CD4-positive, alpha-beta T cell treated with Interleukin-15 for 1 hour (primary cell): ENCODE results near the gene SFT2D1.
A peak's percentile ranks its signal among the peaks of the same experiment; 100 is the strongest.

Experiments
- DNase-seq: peaks from one replicate; pipeline ENCODE4 v3.0.0-alpha.2; 2020

Gene SFT2D1

DNA sequence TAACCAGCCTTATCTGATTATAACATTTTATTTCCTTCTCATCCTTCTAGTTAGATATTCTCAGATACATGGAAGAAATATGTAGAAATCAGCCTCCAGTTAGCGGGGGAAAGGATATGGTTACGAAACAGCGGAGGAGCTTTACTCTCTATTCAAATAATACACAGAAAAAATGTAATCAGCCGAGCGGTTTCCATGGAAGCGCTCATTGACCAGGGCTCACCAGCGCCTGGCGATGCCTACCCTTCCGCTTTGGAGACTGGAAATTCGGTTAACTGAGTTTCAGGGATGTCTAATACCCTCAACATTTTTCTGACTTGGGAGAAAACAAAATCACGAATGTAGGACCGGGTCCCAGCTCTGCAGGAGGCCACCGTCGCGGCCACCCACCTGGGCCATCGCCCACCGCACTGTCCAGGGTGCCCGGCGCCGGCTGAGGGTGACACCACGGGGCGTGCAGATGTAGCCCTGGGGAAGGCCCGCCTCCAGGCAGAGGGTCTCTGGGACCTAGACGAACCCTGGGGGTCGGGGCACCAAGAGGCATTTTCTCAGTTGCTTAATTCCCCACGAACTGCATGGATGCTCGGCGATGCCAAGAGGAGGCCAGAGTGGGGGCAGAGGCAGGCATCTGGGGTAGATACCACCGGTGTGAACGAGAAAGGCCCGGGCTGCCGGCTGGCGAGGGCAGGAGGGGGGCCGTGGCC is 35.8 kb downstream of the SFT2D1 start:
- no peak for DNase-seq

DNA sequence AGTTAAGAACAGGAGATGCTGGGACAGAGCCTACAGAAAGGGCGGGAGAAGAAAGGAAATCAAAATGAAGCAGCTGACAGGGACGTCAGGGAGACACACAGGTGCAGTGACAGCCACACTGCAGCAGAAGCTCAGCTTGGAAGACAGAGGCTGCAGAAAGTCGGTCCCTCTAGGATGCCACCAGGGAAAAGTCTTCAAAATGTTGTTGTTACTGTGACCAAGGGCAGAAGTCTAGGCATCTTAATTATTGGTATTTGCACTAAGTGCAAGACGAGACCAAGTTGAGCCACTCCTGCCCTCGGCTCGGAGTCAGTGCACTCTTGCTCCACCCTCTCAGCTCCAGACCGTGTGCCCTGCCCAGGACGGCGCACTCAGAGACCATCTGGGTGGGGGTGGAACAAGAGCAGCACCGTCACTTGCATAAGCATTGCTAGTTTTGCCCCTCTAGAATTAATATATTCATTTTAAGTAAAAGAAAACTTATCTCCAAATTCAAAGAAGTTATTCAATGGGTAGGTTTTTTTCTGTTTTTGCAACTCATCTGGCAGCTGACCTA is 36.7 kb downstream of the SFT2D1 start:
- no peak for DNase-seq

DNA sequence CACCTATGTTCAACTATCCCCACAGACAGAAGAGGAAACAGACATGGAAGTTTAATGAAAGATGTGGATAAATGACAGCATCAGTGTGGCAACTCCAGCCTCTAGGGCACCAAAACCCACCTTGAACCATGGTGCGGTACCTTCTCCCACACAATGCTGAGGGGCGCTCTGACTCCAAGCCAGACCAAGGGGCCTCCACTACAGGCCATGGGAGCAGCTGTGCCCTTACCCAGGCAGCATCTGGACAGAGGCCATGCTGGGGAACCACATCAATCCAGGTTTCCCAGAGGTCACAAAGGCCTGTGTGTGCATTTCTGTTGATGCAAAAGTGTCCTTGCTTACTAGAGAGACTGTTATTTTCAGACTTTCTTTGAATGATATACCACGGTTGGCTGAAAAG is 38.2 kb downstream of the SFT2D1 start:
- DNase-seq: no peak

DNA sequence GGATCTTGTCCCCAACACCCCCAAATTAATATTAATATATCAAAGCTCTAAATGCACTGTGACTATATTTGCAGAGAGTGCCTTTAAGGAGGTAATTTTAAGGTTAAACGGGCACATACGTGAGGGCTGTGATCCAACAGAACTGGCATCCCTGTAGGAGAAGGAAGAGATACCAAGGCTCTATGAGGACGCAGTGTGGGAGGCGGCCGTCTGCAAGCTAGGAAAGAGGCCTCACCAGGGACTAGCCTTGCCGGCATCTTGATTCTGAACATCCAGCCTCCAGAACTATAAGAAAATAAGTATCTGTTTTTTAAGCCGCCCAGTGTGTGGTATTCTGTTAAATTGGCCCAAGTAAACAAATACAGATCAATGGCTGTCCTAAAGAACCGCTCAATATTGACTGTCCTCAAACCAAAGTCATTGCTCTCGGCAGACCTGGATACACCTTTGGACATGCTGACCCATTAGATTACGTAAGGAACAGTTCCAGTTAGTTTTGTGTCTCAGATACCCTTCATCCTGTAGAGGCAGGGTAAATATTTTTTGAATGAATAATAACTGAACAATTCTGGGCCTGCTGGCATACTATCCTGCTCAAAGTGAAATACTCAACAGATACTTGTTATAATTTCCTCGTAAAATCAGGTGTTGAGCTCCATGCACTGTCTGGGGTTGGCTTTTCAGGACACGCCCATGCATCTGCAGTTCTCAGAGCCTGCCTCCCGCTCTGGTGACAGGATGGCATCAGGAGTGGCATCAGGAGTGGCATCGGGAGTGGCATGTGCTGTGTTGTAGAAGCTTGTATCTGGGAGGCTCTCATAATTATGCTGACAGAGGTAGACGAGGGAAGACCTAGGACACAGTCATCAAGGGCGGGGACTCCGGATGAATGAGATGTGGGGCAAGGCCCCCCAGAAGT is 40.5 kb downstream of the SFT2D1 start:
- no peak for DNase-seq

DNA sequence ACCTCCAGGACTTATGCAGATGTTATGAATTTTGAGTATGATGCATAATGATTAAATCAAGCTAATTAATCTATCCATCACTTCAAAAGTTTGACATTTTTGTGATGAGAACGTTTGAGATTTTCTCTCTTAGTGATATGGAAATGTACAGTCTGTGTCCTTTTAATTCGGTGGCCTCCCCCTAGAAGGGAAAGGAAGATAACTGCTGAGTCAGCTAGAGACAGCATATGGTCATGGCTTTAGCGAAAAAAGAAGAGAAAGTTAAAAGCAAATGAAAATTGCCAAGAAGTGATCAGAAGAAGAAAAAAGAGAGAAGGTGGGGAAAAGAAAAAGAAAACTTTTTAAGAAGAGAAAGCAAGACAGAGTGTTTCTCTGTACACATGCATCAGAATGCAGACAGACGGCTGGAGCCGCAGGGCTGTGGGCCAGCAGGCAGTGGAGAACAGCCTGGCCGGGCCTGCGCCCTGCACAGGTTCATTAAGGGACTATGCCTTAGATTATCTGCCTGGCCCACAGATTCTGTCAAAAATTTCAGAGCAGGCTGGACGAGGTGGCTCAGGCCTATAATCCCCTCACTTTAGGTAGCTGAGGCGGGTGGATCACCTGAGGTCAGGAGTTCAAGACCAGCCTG is 41.9 kb downstream of the SFT2D1 start:
- no peak for DNase-seq

- DNase-seq: no peak
These were observed 44.7 kb downstream of the SFT2D1 start for GRCh38 chr6:166297606-166298005.

- DNase-seq: no peak
These were observed 46.1 kb downstream of the SFT2D1 start for GRCh38 chr6:166296035-166296883.

DNA sequence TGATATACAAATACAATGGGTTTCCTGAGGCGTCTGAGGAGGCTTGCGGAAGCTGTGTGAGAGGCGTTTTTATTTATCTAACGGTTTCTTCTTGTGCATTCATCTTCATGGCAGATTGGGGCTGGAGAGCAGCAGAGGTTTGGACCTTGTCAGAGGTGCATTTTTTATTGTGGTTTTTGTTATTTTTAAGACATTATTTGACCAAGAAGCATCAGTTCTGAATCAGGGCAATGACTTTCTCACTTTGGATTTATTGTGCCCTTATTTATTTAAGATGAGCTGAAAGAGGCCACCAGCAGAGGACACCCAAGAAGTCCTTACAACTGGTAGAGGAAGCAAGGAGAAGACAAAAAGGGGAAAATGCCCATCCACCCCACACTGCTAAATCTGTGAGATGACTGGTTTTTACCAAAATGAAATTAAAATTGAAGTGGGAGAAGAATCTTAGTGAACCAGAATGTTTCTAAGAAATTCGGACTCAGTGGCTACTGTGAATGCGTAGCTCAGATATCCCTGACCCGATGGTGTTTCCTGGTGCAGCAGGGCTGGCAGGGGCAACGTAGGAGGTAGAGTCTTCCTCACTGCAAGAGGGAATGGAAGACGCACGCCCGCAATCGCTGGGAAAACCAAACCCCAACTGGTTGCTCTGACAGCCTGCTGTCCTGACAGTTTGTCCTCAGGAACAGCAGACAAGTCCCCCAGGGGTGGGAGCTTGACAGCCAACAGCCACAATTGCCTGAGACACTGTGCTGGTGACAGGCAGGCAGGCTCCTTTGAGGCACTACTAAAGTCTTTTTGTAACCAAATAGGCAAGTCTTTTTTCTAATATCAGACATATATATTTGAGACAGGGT is 48.4 kb downstream of the SFT2D1 start:
- no peak for DNase-seq

DNA sequence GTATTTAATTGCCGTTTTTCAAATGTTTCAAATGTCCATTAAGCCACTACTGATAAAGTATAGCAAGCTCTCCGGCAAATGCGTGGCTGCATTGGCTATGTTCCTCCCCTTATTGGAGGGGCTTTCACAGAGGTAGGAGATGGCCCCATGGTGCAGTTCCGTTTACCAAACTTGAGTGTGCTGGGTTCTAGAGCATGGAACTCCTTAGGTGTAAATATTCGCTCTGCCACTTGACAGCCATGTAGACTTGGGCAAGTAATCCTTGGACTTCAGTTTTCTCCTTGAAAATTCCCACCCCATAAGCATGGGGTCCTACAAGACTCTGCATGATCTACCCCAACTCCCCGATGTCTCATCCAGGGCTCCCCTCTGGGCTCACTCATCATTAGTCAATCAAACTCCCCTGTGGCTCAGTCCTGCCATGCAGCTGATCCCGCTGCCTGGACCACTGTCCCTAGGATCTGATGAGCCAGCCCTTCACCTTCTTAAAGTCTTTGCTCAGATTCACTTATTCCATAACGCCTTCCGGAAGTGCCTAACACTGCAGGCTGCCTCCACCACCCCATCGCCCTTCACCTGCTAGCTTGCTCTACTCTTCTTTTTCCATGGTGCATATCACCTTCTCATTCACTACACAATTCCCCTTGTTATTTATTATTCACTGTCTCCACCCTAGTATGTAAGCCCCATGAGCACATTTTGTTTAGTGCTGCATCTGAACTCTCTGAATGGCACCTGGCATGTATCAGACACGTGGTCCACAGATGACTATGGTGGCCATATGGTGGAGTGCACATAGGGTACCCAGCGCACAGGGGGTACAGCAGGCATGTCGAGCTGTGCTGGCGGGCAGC is 52.9 kb downstream of the SFT2D1 start:
- no peak for DNase-seq

DNA sequence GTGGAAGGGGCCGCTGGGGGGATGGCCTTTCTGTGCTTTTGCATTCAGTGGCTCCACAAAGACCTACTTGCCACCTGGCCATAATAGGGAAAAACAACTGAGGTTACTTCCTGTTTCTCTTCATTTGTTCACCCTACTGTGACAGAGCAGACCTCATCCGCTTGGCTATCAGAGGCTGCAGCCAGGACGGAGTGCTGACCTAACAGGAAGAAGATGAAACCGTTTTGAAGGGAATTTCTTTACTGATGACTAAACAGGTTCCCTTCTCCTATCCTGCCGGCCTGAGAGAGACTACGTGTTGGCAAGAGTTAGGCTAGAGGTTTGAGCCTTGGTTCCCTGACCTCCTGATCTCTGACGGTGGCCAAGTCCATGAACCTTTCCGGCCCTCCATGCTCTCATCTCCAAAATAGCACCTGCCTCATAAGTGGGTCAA is 55.5 kb downstream of the SFT2D1 start:
- peak; percentile 36 for DNase-seq

- no peak for DNase-seq
These were observed 57.1 kb downstream of the SFT2D1 start for GRCh38 chr6:166285233-166285632.

- no peak for DNase-seq
These were observed 57.7 kb downstream of the SFT2D1 start for GRCh38 chr6:166284640-166285039.

DNA sequence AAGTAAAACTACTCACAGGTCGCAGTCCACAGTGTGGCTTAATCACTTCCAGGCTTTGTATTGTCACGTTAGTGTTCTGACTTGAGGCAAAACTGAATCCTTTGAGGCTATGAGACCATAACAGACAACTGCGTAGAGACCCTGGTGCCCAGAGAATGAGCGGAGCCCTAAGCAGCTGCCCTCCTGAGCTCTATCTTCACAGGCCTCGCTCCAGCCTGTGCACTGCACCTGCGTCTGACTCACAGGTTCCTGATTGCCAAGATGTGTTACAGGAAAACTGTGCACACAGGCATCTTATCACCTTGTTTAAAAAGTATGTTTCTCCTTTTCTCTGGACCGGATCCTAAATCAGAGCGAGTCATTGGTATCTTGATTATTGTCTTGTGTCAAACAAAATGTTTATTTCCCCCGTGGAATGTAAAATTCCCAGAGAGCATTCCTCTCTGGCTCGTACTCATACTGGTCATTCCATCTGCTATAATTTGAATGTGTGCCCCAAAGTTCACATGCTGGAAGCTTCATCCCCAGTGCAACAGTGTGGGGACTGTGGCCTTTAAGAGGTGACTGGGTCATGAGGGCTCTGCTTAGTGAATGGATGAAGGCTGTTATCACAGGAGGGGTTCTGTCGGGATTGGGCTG is 59.8 kb downstream of the SFT2D1 start:
- DNase-seq: no peak

GRCh38 chr6:166281104-166281503 is 61.2 kb downstream of the SFT2D1 start:
- no peak for DNase-seq

DNA sequence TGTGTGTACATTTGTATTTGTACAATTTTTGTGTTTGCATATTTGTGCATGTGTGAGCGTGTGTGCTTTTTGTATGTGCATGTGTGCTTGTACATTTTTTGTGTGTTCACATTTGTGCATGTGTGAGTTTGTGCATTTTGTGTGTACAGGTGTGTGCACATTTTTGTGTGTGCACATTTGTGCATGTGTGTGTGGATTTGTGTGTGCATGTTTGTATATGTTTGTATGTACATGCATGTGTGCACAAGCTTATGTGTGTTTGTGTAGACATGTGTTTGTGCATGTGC is 63.0 kb downstream of the SFT2D1 start:
- DNase-seq: no peak

DNA sequence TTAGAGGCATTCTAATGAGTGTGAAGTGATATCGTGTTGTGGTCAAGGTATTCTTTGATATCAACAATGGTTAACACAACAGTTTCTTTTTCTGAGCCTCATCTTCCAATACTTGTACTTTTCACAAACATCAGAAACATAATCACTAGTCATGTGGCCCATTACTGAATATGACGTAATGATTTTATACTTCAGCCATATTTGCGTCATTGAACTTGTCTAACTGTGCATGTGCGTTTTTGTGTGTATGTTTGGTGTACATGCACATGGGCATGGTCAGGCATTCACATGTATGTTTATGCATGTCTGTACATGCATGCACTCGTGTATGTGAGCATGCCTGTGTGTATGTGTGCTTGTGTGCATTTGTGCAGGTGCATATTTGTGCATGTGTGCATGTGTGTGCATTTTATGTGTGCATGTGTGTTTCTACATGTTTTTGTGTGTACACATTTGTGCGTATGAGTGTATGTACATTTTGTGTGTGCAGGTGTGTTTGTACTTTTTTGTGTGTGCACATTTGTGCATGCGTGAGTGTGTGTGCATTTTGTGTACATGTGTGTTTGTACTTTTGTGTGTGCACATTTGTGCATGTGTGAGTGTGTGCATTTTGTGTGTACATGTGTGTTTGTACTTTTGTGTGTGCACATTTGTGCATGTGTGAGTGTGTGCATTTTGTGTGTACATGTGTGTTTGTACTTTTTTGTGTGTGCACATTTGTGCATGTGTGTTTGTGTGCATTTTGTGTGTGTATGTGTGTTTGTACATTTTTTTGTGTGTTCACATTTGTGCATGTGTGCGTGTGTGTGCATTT is 63.6 kb downstream of the SFT2D1 start:
- DNase-seq: no peak

- no peak for DNase-seq
These were observed 64.3 kb downstream of the SFT2D1 start for GRCh38 chr6:166277892-166278578.

GRCh38 chr6:166277018-166277417 is 65.3 kb downstream of the SFT2D1 start:
- DNase-seq: no peak

DNA sequence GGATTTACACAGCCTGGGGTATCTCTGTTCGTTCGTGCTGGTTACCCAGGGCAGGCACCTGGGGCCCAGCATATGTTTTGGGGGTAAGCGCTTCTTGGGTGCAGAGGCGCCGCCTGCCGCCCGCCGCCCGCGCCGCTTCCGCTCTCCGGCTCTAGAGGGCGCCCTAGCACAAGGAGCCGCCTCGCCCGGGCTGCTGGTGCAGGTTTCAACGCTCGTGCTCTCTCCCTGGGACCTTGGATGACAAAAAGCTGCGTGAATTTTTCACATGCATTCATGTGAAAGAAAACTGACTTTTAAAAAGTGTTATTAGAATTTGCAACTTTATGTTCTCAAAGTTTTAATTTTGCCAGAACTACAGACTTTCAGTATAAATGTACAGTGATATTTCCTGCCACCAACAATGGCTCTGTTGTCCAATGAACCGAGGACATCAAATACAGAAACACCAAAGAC is 66.6 kb downstream of the SFT2D1 start:
- DNase-seq: peak; percentile 72
